Transverse colon (tissue), 4 donors: ENCODE data around the gene MATK. TPM values are rescaled to one million over a fixed set of nuclear protein-coding genes. Genes with fewer than 3 reads are reported as not detected.

Source experiments
- DNase-seq: peaks from one replicate; pipeline ENCODE4 v3.0.0-alpha.2; 2019
- H3K27ac ChIP-seq, 4 donors: fragments of 200-600 bp; sonication (generic); 2 replicates each; pipeline ENCODE4 v1.5.1; 2016 to 2018; ENCODE audit warnings: inconsistent platforms in 4 of 4
- H3K27me3 ChIP-seq: fragments of 200-600 bp; sonication (generic); 2 replicates; pipeline ENCODE4 v1.5.1; 2017; ENCODE audit warnings: inconsistent platforms
- H3K36me3 ChIP-seq, 4 donors: fragments of 200-600 bp; sonication (generic); 2 replicates each; pipeline ENCODE4 v1.5.1; 2017 to 2019; ENCODE audit warnings: inconsistent platforms in 4 of 4
- H3K4me1 ChIP-seq, 4 donors: fragments of 200-600 bp; sonication (generic); 2 replicates each; pipeline ENCODE4 v1.5.1; 2017 to 2020; ENCODE audit warnings: inconsistent platforms in 4 of 4
- H3K4me3 ChIP-seq, 4 donors: fragments of 200-600 bp; sonication (generic); 1 replicate in 1 of 4; 2 replicates in 3 of 4; pipeline versions ENCODE4 v1.5.1 to v1.6.1; 2017 to 2019; ENCODE audit warnings: inconsistent platforms in 4 of 4
- H3K9me3 ChIP-seq, 2 donors: fragments of 200-600 bp; sonication (generic); 2 replicates each; pipeline ENCODE4 v1.5.1; 2017 to 2019; ENCODE audit warnings: inconsistent platforms in 2 of 2
- CTCF ChIP-seq, 5 experiments: fragments of 200-600 bp in 3 of 5; fragments of 450-650 bp in 2 of 5; sonication (generic) in 3 of 5; IDR thresholded peaks; 1 replicate in 2 of 5; 2 replicates in 3 of 5; pipeline ENCODE4 v1.5.1; 2016 to 2017; ENCODE audit warnings: antibody characterized with exemption in 5 of 5, inconsistent platforms in 3 of 5, mild to moderate bottlenecking in 2 of 5, moderate library complexity in 1 of 5
- EP300 ChIP-seq: sonication (generic); formaldehyde crosslinking; IDR thresholded peaks from one replicate; pipeline ENCODE4 v1.6.1; 2017; ENCODE audit warnings: antibody characterized with exemption, low read depth
- POLR2A ChIP-seq: fragments of 450-650 bp; IDR thresholded peaks from one replicate; pipeline ENCODE4 v1.6.1; 2016; ENCODE audit warnings: antibody characterized with exemption, mild to moderate bottlenecking, moderate library complexity
- POLR2AphosphoS5 ChIP-seq, 3 donors: sonication (generic); formaldehyde crosslinking; IDR thresholded peaks; one replicate each; pipeline ENCODE4 v1.6.1; 2016; ENCODE audit warnings: antibody characterized with exemption in 3 of 3
- WGBS, 2 donors: methylation state at CpG; one replicate each; pipeline ENCODE4 v1.1.5; 2018; ENCODE audit warnings: low coverage in 1 of 2; 5-methylcytosine and 5-hydroxymethylcytosine counted together
- in situ Hi-C, 4 donors: fragments of 200-750 bp; cut with MboI; loops; one replicate each; pipeline versions ENCODE4 v1.15.0 to v1.15.1; 2017; ENCODE audit warnings: low sequenced_read_pairs in 3 of 4, low pct_ligation_motif_present in 1 of 4, low pct_unique_long_range_greater_than_20kb in 1 of 4
- intact Hi-C: fragments of 100-400 bp; cut with DNase I; formaldehyde crosslinking; loops from one replicate; pipeline ENCODE4 v1.15.1; 2023; ENCODE audit warnings: low total_unique reads
- total RNA-seq, 4 donors: library from RNA; depleted of rRNA; stranded (reverse); fragments of >200 nt; gene quantifications; one replicate each; pipeline ENCODE4 v1.1.0, GENCODE V29; 2016

Gene MATK
- total RNA-seq, 4 donors from 2014 or later, result 0.60 to 6.1 (median 2.9) TPM; not detected in 1

- DNase-seq, result no peak
- 87 to 93% methylated on average over 6 to 29 of the region's 29 CpGs for WGBS, 2 donors
- intact Hi-C loops, result no loop called here
Measured at GRCh38 chr19:3805859-3806258, 19.7 kb upstream of the MATK start.

GRCh38 chr19:3804429-3804828 is 18.2 kb upstream of the MATK start:
- DNase-seq, result no peak
- no peaks in the 10 kb centered on the region for H3K9me3 ChIP-seq
- WGBS, 2 donors, result 62% methylated on average over 3 of the region's 13 CpGs; no CpG with 5 or more reads in 1 of the 2 donors
- no peaks in the 10 kb centered on the region for H3K36me3 ChIP-seq
- in situ Hi-C loops (no loop called here), intact Hi-C loops (no loop called here)
- no peak overlapping the region for H3K27ac ChIP-seq
- no peak overlapping the region for H3K4me3 ChIP-seq
- H3K27me3 ChIP-seq, result peaks cover 32% of the 10 kb centered on the region
- TF ChIP-seq CTCF (IDR thresholded peaks at IDR 0.05) (no peak), EP300 (no peak), POLR2AphosphoS5 (IDR thresholded peaks at IDR 0.05) (no peak), POLR2A (no peak)
- H3K4me1 ChIP-seq, result peaks cover 5 to 12% (median 8%) of the 10 kb centered on the region in 4 donors

More at GRCh38 chr19:3805859-3806258, 19.7 kb upstream of the MATK start:
- TF ChIP-seq CTCF (IDR thresholded peaks at IDR 0.05) (no peak), POLR2A (no peak), POLR2AphosphoS5 (IDR thresholded peaks at IDR 0.05) (no peak), EP300 (no peak)
- H3K4me1 ChIP-seq, result peaks cover 5 to 10% (median 8%) of the 10 kb centered on the region in 4 donors
- H3K27me3 ChIP-seq, result peaks cover 18% of the 10 kb centered on the region
- no peak overlapping the region for H3K4me3 ChIP-seq
- H3K27ac ChIP-seq, result no peak overlapping the region
- H3K36me3 ChIP-seq, result no peaks in the 10 kb centered on the region
- in situ Hi-C loops, result no loop called here
- H3K9me3 ChIP-seq, result no peaks in the 10 kb centered on the region

- Histone ChIP-seq H3K4me3 (no peak overlapping the region), H3K9me3 (no peaks in the 10 kb centered on the region), H3K36me3 (no peaks in the 10 kb centered on the region), H3K4me1 (peaks cover 5 to 12% (median 8%) of the 10 kb centered on the region in 4 donors), H3K27me3 (peaks cover 37% of the 10 kb centered on the region), H3K27ac (no peak overlapping the region)
- intact Hi-C loops (no loop called here), in situ Hi-C loops (no loop called here)
- 78% methylated on average over 10 of the region's 10 CpGs; no CpG with 5 or more reads in 1 of the 2 donors for WGBS, 2 donors
- TF ChIP-seq POLR2AphosphoS5 (IDR thresholded peaks at IDR 0.05) (no peak), POLR2A (no peak), EP300 (no peak), CTCF (IDR thresholded peaks at IDR 0.05) (no peak)
- no peak for DNase-seq
Measured at GRCh38 chr19:3803986-3804385, 17.8 kb upstream of the MATK start.

- no peaks in the 10 kb centered on the region for H3K36me3 ChIP-seq
- H3K4me1 ChIP-seq, result peaks cover 5 to 12% (median 8%) of the 10 kb centered on the region in 4 donors
- TF ChIP-seq POLR2A (no peak), CTCF (IDR thresholded peaks at IDR 0.05) (no peak), POLR2AphosphoS5 (IDR thresholded peaks at IDR 0.05) (no peak), EP300 (no peak)
- DNase-seq, result no peak
- H3K27me3 ChIP-seq, result peaks cover 44% of the 10 kb centered on the region
- no peak overlapping the region for H3K27ac ChIP-seq
- H3K4me3 ChIP-seq, result no peak overlapping the region
- 80 to 92% methylated on average over 5 to 22 of the region's 24 CpGs for WGBS, 2 donors
- intact Hi-C loops, result no loop called here
- no peaks in the 10 kb centered on the region for H3K9me3 ChIP-seq
- in situ Hi-C loops, result no loop called here
Measured at GRCh38 chr19:3803114-3803888, 17.1 kb upstream of the MATK start.
